DMS153 treated with DMSO at 0.1 percent for 48 hours (cell line): Measurements from ENCODE around the gene TAF8.

Source experiments
- DNase-seq: peaks from one replicate; lab custom pipeline; 2025; ENCODE audit not compliant: unreplicated experiment; lab: John Stamatoyannopoulos, UW

Gene TAF8

GRCh38 chr6:42120895-42121865, 70.9 kb downstream of the TAF8 start:
- DNase-seq = no peak

- DNase-seq = no peak
These were observed 73.2 kb downstream of the TAF8 start for GRCh38 chr6:42123379-42124103.

GRCh38 chr6:42124223-42124836, 74.0 kb downstream of the TAF8 start:
- no peak for DNase-seq

- DNase-seq = no peak
These were observed 74.9 kb downstream of the TAF8 start for GRCh38 chr6:42125231-42125630.

- DNase-seq = no peak
These were observed 75.3 kb downstream of the TAF8 start for GRCh38 chr6:42125663-42126062.

GRCh38 chr6:42128460-42129359, 78.4 kb downstream of the TAF8 start:
- DNase-seq = no peak

- no peak for DNase-seq
These were observed 79.0 kb downstream of the TAF8 start for GRCh38 chr6:42129360-42129676.

- no peak for DNase-seq
These were observed 81.2 kb downstream of the TAF8 start for GRCh38 chr6:42131531-42131930.

- no peak for DNase-seq
These were observed 83.6 kb downstream of the TAF8 start for GRCh38 chr6:42133926-42134325.

GRCh38 chr6:42135161-42135560, 84.8 kb downstream of the TAF8 start:
- no peak for DNase-seq

- DNase-seq = no peak
These were observed 85.4 kb downstream of the TAF8 start for GRCh38 chr6:42135722-42136121.

GRCh38 chr6:42136508-42137193, 86.3 kb downstream of the TAF8 start:
- no peak for DNase-seq
